Ramos (cell line): ENCODE results near the gene CDK16.

Experiments used
- in situ Hi-C: fragments of 300-500 bp; cut with MboI; formaldehyde crosslinking; loops from one replicate; pipeline ENCODE4 v1.14.3; 2022; ENCODE audit warnings: low sequenced_read_pairs; ENCODE audit not compliant: unreplicated experiment

CDK16 gene

DNA sequence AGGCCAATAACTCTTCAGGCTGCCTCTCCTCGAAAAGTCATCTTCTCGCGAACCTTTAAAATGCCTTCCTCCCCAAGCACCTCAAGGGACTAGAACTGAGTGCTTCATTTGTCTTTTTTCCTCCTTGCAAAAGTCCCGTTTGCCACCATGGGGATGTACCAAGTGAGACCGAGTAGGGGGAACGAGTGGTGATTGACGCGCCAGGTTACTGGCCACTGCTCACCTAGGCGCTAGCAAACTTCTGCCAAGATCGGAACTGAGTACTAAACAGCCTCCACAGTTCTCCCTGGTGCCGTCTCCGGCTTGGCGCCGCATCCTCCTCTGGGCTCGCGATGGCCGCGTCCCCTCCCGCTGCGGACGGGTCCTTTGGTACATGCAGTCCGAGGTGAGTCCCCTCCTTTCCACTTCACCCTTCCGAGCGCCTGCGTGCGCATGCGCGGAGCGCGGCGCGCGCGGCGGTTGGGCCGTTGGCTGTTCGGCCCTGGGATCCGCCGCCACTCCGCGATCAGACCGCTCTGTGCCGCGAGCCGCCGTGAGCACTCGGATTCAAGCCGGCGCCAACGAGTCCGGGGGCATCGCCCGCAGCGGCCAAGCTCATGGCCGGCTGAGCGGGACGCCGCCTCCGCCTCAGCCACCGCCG is at the start of gene CDK16:
CDK16 (plus strand) TSS at position 402 of the 640 bp plus-strand sequence. CDS start 4,877 bp downstream, outside the sequence.
- in situ Hi-C loops: loop anchor here (10.0 to 25.0 kb wide), 2 partner anchors 319 to 436 kb away; partner anchors contain the start of genes ELK1 and UXT

DNA sequence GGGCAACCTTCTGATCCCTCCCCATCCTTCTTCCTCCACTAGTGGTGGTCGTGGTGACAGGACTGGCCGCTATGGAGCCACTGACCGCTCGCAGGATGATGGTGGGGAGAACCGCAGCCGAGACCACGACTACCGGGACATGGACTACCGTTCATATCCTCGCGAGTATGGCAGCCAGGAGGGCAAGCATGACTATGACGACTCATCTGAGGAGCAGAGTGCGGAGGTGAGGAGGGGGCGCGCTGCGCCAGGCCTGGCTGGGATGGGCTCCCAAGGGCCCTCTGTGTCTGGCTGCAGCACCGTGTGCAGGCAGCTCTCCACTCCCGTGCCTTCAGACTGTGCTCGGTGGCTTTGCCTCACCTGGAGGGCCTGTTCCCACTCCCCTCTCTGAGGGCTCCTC is 49.2 kb upstream of the CDK16 start:
- in situ Hi-C loops: no loop called here

DNA sequence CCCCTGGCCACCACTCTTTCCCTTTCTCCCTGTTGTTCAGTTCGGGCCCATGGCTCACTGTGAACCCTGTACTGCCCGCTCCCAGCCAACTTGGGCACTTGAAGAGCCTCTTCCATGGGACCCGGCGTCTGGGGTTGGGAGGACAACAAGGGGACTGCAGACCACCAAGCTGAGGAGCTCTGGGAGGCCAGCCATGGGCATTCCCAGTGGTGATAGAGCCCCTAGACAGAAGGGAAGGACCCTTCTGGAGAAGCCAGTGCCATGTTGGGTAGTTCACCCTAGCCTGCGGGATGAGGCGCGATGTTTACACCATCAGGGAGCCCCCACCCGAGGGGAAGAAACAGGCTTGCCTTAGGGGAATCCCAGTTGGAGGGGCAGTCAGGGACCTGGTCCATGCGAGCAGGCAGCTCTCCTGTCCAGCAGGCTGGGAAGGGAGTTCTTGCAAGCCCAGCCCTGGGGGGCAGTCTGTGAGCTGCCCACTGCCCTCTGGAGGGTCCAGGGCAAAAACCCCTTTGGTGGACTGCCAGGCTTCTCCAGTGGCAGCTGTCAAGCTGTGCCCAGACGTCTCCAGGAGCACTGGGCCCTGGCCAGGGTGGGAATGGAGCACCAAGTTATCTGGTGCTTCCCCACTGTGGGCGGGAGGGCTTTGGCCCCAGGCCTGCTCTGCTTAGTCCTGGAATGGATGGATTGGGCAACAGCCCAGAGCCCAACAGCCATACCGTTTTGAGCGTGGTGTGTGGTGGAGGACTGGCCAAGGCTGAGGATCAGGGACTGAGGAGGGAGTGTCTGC is 48.6 kb upstream of the CDK16 start:
- in situ Hi-C loops: no loop called here

DNA sequence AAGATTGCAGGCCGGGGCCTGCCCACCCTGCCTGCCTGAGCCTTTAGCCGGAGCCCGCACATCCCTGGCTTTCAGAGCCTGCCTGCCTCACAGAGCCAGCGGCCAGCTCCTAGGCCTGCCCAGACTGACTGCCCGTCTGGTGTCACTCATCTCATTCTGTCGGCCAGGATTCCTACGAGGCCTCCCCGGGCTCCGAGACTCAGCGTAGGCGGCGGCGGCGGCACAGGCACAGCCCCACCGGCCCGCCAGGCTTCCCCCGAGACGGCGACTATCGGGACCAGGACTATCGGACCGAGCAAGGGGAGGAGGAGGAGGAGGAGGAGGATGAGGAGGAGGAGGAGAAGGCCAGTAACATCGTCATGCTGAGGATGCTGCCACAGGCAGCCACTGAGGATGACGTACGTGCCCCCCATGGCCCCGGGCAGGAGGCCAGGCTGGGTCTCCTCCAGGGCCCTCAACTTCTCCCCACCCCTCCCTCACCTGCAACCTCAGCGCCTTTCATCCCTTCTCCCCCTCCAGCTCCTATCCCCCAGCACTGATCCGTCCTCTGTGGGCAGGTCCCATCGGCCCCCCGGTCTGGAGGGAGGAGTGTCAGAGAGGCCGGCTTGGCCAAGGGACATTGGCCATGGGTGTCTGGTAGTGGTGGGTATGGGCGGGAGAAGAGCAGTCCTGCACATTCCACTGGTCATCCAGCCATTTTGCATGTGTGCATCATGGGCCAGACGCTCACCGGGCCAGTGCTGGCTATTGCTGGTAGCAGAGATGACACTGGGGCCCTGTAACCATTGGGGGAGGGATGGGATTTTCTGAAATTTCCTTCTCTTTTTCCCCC is 47.4 kb upstream of the CDK16 start:
- in situ Hi-C loops: no loop called here

DNA sequence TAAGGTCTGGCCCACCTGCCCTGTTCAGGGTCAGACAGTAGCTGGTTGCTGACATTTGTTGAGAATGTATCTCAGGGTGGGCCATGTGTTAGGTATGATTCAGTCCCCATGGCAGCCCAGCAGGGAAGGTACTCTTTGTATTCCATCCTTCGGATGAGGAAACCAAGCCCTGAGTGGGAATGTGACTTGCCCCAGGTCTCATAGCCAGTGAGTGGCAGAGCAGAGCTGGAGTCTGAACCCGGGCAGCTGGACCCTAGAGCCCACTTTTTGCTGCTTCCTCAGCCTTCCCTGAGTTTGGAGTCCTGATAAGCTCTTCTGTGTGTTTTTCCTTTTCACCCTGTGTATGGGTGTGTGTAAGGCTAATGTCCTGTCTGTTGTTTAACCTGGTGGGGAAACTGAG is 46.5 kb upstream of the CDK16 start:
- in situ Hi-C loops: no loop called here

DNA sequence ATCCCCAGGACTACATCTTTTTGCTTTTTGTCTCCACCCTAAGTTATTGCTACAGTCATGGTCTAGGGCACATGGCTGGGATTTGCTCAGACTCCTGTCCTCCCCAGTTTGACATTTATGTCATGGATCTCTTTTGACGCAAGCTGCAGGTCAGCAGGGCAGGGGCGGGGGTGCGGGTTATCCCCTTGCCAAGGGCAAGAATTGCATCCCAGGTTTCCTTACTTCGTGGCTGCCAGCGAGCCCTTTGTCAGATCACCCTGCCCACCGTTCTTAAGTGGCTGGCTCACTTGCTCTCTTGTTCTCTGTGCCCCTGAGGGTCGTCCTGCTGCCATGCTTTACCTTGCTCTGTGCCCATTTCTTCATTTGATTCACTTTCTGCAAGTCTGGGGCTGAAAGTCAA is 45.9 kb upstream of the CDK16 start:
- in situ Hi-C loops: no loop called here

DNA sequence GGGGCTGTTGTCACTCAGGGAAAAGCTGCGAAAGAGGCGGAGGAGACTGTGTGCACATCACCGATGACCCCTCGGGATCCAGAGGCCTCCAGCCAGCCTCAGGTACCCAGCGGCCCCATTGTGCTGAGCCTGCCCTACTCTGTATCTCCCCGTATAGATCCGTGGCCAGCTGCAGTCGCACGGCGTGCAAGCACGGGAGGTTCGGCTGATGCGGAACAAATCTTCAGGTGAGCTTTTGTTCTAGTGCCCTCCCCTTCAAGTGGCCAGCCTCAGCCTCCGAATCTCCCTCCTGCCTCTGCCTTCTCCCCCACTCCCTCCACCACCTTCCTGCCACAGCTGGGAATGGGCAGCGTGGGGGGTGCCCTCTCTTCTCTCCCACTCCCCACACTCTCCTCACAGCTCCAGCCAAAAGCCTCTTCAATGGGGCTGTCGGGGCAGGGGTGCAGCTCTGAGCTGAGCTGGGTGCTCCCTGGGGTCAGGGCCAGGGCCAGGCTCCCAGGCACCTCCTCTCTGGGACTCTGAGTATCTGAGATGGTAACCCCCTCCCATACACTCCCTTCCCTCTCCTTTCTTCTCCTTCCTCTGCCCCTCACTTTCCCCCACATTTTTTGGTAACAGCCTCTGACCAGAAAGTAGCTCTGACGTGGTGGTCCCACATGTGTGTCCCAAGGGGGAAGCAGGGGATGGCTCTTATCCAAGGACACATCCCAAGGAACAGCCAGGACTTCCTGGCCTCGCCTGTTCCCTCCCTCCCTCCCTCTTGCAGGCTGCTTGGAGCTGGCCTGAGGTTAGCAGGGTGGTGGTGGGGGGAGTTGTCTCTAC is 45.3 kb upstream of the CDK16 start:
- in situ Hi-C loops: no loop called here

DNA sequence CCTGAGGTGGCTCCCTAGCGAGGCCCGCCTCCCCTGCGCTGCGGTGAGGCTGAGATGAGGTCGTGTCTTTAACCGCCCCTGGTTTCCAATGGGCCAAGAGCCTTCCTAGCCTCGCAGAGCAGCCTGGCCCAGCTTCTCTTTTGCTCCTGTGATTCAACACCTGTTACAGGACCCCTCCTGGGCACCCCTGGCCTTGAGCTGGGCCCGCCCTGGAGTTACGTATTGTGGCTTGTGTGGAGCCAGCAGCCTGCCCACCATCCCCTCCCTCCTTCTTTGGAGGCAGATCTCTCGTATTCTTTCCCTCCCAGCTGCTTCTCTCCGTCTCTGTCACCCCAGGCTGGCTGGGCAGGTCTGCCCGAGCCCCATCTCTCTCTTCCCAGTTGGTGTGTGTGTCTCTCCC is 44.1 kb upstream of the CDK16 start:
- in situ Hi-C loops: no loop called here

DNA sequence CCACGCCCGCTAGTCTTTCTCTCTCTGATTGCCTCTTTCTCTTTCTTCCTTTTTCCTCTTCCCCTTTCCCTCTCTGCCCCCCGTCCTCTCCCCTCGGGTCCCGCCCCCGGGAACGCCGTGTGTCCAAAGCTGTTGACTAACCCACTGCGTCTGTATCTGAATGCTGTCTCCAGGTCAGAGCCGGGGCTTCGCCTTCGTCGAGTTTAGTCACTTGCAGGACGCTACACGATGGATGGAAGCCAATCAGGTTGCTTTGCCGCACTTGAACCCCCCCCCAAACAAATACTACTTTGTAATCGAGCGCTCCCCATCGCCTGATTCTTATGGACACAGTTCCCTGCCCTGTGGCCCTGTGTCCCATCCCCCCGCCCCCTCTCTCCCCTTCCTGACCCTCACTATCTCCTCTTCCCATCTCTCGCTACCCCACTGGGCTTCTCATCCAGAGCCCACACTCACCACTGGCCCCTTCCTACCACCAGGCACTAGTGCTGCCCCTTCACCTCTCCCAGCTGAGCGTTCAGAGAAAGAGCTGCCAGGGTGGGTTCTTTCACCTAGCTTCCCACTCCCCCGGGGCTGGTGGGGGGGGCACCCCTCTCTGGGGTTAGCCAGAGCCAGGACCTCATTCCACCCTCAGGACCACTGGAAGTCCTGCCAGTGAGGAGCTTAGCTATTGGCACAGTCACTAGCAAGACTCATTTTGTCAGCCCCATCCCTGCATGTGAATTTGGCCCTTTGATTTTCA is 43.5 kb upstream of the CDK16 start:
- in situ Hi-C loops: no loop called here

DNA sequence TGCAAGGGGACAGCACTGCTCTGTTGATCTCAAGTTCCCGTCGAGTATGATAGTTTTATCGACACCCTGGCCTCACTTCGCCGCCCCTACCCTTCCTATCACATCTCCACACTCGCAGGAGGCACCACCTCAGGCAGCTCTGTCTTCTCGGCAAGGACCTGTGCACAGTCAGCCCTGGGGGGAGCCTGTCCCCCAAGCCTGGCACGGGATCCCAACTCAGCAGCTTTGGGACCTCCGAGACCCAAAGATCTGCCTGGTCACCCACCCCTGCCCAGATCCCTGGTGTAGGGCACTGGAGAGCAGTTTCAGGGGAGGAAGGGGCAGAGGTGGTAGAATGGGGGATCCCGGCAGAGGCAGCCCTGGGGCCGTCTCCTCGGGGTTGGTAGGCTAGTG is 42.9 kb upstream of the CDK16 start:
- in situ Hi-C loops: no loop called here

DNA sequence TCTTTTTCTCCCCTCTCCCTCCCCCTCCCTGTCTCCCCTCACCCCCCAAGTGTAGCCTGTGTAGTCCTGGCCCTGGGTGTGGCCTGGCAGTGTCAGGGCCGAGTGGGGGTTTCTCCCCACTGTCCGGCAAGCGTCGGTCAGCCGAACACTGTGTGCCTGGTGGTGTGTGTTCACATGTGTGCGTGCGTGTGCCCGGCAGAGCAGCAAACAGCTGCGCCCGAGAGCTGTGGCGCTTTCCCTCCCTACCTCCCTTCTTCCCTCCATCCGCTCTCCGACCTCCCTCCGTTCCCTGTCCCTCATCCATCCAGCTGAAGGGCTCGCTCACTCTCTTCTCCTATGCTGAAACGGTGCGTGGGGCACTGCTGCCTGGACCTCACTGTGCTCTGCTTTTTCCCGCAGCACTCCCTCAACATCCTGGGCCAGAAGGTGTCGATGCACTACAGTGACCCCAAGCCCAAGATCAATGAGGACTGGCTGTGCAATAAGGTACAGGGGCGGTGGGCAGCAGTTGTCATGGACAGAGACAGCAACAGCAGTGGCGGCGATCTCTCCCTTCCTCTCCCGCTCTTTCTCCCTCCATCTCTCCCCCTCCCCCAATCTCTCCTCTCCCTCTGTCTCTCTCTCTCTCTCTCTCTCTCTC is 42.3 kb upstream of the CDK16 start:
- in situ Hi-C loops: no loop called here

DNA sequence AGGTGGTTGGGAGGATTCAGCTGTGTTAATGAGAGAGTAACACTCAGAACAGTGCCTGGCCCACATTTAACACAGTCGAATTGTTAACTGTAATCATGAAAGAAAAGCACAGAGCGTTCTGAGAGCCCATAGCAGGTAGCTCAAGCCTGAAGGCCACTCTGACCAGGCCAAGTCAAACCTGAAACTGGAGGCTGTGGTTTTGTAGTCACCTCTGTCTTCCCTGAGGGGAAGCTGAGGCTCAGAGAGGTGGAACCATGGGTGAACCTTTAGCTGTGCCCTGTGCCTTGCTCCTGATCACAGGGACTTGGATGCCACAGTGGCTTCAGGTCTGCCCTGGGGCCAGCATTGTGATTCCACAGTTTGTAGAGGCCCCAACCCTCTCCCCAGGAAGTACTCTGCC is 41.4 kb upstream of the CDK16 start:
- in situ Hi-C loops: no loop called here

DNA sequence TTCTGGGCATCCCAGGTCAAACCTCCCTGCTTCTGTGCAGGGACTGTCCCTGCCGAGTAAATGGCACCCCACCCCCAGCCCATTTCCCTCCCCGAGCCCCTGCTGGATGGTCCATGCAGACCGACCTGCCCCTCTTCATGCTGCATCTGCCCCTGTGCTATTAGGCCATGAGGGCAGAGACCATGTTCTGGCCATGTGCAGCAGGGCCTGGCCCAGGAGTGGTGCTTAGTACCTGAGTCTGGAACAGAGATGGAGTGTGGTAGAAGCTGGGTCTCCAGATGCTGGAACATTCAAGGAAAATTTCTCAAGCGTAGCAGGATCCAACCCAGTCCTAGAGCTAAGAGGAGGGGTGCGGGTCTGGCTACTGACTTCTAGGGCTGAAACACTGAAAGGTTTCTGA is 40.1 kb upstream of the CDK16 start:
- in situ Hi-C loops: no loop called here

DNA sequence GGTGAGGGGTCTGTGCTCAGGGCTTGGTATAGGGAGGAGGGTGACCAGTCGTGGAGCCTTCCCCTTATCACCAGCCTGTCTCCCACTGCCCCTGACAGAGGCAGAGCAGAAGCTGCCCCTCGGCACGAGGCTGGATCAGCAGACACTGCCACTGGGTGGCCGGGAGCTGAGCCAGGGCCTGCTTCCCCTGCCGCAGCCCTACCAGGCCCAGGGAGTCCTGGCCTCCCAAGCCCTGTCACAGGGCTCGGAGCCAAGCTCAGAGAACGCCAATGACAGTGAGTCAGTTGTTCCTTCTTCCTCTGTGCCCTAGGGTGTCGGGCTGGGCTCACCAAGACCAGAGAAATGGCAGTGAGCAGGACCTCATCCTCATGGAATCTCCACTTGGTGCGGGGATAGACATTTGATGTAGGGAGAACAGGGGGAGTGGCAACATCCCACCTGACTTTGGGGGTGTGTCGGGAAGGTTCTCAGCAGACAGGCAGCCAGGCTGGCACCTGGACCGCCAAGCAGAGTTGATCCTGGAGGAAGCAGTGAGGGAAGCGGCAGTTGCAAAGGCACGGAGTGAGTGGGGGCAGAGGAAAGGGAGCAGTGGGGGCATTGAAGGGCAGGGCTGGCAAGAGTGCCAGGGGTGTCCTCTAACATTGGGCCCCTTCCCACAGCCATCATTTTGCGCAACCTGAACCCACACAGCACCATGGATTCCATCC is 39.1 kb upstream of the CDK16 start:
- in situ Hi-C loops: no loop called here

DNA sequence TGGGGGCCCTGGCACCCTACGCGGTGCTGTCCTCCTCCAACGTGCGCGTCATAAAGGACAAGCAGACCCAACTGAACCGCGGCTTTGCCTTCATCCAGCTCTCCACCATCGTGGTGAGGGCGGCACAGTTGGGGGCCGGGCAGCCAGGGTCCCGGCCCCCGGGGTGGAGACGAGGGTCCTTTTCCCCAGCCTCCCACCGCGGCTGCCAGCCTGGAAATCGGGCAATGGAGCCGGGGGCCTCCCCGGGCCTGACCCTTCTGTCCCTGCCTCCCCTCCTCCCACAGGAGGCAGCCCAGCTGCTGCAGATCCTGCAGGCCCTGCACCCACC is 38.6 kb upstream of the CDK16 start:
- in situ Hi-C loops: no loop called here

DNA sequence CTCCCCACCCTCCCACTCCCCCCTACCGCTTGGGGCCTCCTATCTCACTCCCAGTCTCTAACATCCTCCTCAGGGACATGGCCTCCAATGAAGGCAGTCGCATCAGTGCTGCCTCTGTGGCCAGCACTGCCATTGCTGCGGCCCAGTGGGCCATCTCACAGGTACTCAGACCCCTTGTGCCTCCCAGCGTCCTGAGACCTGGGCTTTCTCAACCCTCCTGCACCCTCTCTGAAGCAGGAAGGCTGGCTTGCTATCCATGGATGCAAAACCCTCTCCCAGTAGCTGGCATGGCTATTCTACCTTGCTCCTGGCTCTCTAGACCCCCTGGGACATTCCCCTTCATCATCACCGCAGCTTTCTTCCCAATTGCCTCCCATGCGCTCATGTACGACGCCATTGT is 38.1 kb upstream of the CDK16 start:
- in situ Hi-C loops: no loop called here

DNA sequence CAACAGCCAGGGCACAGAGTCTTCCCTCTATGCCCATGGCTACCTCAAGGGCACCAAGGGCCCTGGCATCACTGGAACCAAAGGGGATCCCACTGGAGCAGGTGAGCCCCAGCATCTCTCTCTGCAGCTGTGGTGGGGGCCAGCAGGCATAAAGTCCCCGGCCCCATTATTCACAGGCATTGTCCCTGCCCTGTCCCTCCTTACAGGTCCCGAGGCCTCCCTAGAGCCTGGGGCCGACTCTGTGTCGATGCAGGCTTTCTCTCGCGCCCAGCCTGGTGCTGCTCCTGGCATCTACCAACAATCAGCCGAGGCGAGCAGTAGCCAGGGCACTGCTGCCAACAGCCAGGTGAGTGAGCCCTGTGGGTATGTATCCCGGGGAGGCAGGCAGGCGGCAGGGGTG is 37.2 kb upstream of the CDK16 start:
- in situ Hi-C loops: no loop called here

DNA sequence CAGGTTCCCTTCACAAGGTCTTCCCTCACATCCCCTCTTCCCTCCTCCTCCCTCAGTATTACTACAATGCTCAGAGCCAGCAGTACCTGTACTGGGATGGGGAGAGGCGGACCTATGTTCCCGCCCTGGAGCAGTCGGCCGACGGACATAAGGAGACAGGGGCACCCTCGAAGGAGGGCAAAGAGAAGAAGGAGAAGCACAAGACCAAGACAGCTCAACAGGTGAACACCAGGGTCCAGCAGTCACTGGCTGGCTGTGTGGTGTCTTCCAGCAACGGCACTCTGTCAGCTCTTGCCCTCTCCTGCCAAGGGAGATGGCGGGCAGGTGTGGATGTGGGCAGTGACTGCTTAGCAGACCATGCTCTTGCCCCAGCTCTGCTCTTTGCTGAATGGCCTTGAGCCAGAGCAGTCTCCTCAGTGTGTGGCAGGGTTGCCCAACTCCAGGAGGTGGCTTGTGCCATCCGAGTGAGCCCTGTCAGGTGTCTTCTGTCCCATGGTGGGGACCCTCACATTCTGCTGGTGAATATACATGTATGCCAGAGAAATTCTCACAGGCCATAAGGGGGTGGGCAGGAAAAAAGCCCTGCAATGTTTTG is 36.3 kb upstream of the CDK16 start:
- in situ Hi-C loops: no loop called here
